ENCODE measurements around the gene KCNQ4. TPM values are rescaled to one million over a fixed set of nuclear protein-coding genes. Genes with fewer than 3 reads are reported as not detected.

Gene KCNQ4
- total and polyA plus RNA-seq, 2 donors from 2014 or later: 0.65 to 1.2 TPM

GRCh38 chr1:40780678-40781607, 2.6 kb upstream of the KCNQ4 start:
- Histone ChIP-seq H3K9me3 (ENCODE audit: control insufficient read depth in 2 of 3, insufficient read depth in 1 of 3, low read length in 3 of 3) (no peaks in the 10 kb centered on the region), H3K36me3 (ENCODE audit: control insufficient read depth in 2 of 3, insufficient read depth in 3 of 3, low read length in 3 of 3) (no peaks in the 10 kb centered on the region), H3K4me1 (ENCODE audit: control insufficient read depth in 2 of 3, insufficient read depth in 2 of 3, low read depth in 1 of 3, low read length in 3 of 3) (peaks cover 0 to 9% (median 0%) of the 10 kb centered on the region in 3 donors), H3K9ac (ENCODE audit: low read length in 3 of 3) (no peak overlapping the region), H3K4me3 (ENCODE audit: low read length in 3 of 3) (no peak overlapping the region), H3K27me3 (ENCODE audit: control insufficient read depth, insufficient read depth, low read length) (no peaks in the 10 kb centered on the region), H3K27ac (ENCODE audit: low read depth in 2 of 2, low read length in 2 of 2) (no peak overlapping the region)
- no peak for DNase-seq
- no peak for FAIRE-seq
- TF ChIP-seq, protein P1, sequence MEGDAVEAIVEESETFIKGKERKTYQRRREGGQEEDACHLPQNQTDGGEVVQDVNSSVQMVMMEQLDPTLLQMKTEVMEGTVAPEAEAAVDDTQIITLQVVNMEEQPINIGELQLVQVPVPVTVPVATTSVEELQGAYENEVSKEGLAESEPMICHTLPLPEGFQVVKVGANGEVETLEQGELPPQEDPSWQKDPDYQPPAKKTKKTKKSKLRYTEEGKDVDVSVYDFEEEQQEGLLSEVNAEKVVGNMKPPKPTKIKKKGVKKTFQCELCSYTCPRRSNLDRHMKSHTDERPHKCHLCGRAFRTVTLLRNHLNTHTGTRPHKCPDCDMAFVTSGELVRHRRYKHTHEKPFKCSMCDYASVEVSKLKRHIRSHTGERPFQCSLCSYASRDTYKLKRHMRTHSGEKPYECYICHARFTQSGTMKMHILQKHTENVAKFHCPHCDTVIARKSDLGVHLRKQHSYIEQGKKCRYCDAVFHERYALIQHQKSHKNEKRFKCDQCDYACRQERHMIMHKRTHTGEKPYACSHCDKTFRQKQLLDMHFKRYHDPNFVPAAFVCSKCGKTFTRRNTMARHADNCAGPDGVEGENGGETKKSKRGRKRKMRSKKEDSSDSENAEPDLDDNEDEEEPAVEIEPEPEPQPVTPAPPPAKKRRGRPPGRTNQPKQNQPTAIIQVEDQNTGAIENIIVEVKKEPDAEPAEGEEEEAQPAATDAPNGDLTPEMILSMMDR (IDR thresholded peaks at IDR 0.05; ENCODE audit: borderline replicate concordance, extremely low read depth, insufficient read depth): no peak
- intact Hi-C loops (cut with DNase I): no loop called here

GRCh38 chr1:40781608-40781971, 2.0 kb upstream of the KCNQ4 start:
- H3K36me3 ChIP-seq (ENCODE audit: control insufficient read depth in 2 of 3, insufficient read depth in 3 of 3, low read length in 3 of 3): no peaks in the 10 kb centered on the region
- no peaks in the 10 kb centered on the region for H3K9me3 ChIP-seq (ENCODE audit: control insufficient read depth in 2 of 3, insufficient read depth in 1 of 3, low read length in 3 of 3)
- intact Hi-C loops (cut with DNase I): no loop called here
- H3K4me3 ChIP-seq (ENCODE audit: low read length in 3 of 3): no peak overlapping the region
- FAIRE-seq (no peak), DNase-seq (peak in 1 of 5 donors; percentile 31)
- no peak overlapping the region for H3K9ac ChIP-seq (ENCODE audit: low read length in 3 of 3)
- peaks cover 0 to 9% (median 0%) of the 10 kb centered on the region in 3 donors for H3K4me1 ChIP-seq (ENCODE audit: control insufficient read depth in 2 of 3, insufficient read depth in 2 of 3, low read depth in 1 of 3, low read length in 3 of 3)
- TF ChIP-seq, protein P1 (IDR thresholded peaks at IDR 0.05; ENCODE audit: borderline replicate concordance, extremely low read depth, insufficient read depth): no peak
- H3K27me3 ChIP-seq (ENCODE audit: control insufficient read depth, insufficient read depth, low read length): no peaks in the 10 kb centered on the region
- H3K27ac ChIP-seq (ENCODE audit: low read depth in 2 of 2, low read length in 2 of 2): no peak overlapping the region

GRCh38 chr1:40782371-40782956, 1.1 kb upstream of the KCNQ4 start:
- DNase-seq: peak in 3 of 5 donors; percentile 43 to 80 (median 74)

More at GRCh38 chr1:40782371-40782956, 1.1 kb upstream of the KCNQ4 start:
- H3K4me1 ChIP-seq (ENCODE audit: control insufficient read depth in 2 of 3, insufficient read depth in 2 of 3, low read depth in 1 of 3, low read length in 3 of 3): peaks cover 0 to 9% (median 0%) of the 10 kb centered on the region in 3 donors
- peak overlapping the region in 1 of 3 donors; percentile 34 for H3K9ac ChIP-seq (ENCODE audit: low read length in 3 of 3)
- FAIRE-seq: no peak
- peak overlapping the region in 1 of 3 donors; percentile 52 for H3K4me3 ChIP-seq (ENCODE audit: low read length in 3 of 3)
- intact Hi-C loops (cut with DNase I): no loop called here
- H3K27me3 ChIP-seq (ENCODE audit: control insufficient read depth, insufficient read depth, low read length): no peaks in the 10 kb centered on the region
- no peak overlapping the region for H3K27ac ChIP-seq (ENCODE audit: low read depth in 2 of 2, low read length in 2 of 2)
- no peaks in the 10 kb centered on the region for H3K9me3 ChIP-seq (ENCODE audit: control insufficient read depth in 2 of 3, insufficient read depth in 1 of 3, low read length in 3 of 3)
- H3K36me3 ChIP-seq (ENCODE audit: control insufficient read depth in 2 of 3, insufficient read depth in 3 of 3, low read length in 3 of 3): no peaks in the 10 kb centered on the region
- TF ChIP-seq, protein P1 (IDR thresholded peaks at IDR 0.05; ENCODE audit: borderline replicate concordance, extremely low read depth, insufficient read depth): no peak

All from kidney (tissue), 14 donors.